HEK293 (cell line): ENCODE data around the gene ARPC4.

ENCODE experiments used
- CTCF ChIP-seq: fragments of 450-650 bp; formaldehyde crosslinking; IDR thresholded peaks from 2 replicates; pipeline ENCODE4 v1.5.1; 2016; ENCODE audit warnings: missing biosample characterization, missing genetic modification characterization
- MYNN ChIP-seq: fragments of 450-650 bp; formaldehyde crosslinking; IDR thresholded peaks from 2 replicates; pipeline ENCODE4 v1.5.1; 2016; ENCODE audit warnings: missing biosample characterization, missing genetic modification characterization, borderline replicate concordance
- REST ChIP-seq: fragments of 450-650 bp; formaldehyde crosslinking; IDR thresholded peaks from 2 replicates; pipeline ENCODE4 v1.5.1; 2016; ENCODE audit warnings: missing biosample characterization, missing genetic modification characterization
- ZBTB21 ChIP-seq: fragments of 450-650 bp; formaldehyde crosslinking; IDR thresholded peaks from 2 replicates; pipeline ENCODE4 v1.5.1; 2017; ENCODE audit warnings: missing biosample characterization, missing genetic modification characterization
- ZNF175 ChIP-seq: fragments of 450-650 bp; formaldehyde crosslinking; IDR thresholded peaks from 2 replicates; pipeline ENCODE4 v1.5.1; 2016; ENCODE audit warnings: missing biosample characterization, missing genetic modification characterization
- ZNF24 ChIP-seq: fragments of 450-650 bp; formaldehyde crosslinking; IDR thresholded peaks from 2 replicates; pipeline ENCODE4 v1.5.1; 2016; ENCODE audit warnings: missing biosample characterization, missing genetic modification characterization
- ZNF274 ChIP-seq, 2 experiments: fragments of 200-500 bp in 1 of 2; fragments of 450-650 bp in 1 of 2; sonication (Bioruptor generic) in 1 of 2; formaldehyde crosslinking in 1 of 2; IDR thresholded peaks; 2 replicates each; pipeline versions ENCODE4 v1.5.1 to v1.6.1; 2014 to 2016; ENCODE audit warnings: borderline replicate concordance in 1 of 2, inconsistent platforms in 1 of 2, low read length in 1 of 2, missing biosample characterization in 1 of 2, missing genetic modification characterization in 1 of 2
- ZNF341 ChIP-seq: fragments of 450-650 bp; formaldehyde crosslinking; IDR thresholded peaks from 2 replicates; pipeline ENCODE4; 2016; ENCODE audit warnings: low read depth, missing biosample characterization, missing genetic modification characterization
- ZNF580 ChIP-seq: fragments of 450-650 bp; formaldehyde crosslinking; IDR thresholded peaks from 2 replicates; pipeline ENCODE4 v1.5.1; 2016; ENCODE audit warnings: missing biosample characterization, missing genetic modification characterization
- ZNF645 ChIP-seq: fragments of 450-650 bp; formaldehyde crosslinking; IDR thresholded peaks from 2 replicates; pipeline ENCODE4; 2016; ENCODE audit warnings: missing biosample characterization, missing genetic modification characterization
- ZNF777 ChIP-seq: fragments of 450-650 bp; formaldehyde crosslinking; IDR thresholded peaks from 2 replicates; pipeline ENCODE4 v1.5.1; 2017; ENCODE audit warnings: missing biosample characterization, missing genetic modification characterization, borderline replicate concordance
- ZSCAN5A ChIP-seq: fragments of 450-650 bp; formaldehyde crosslinking; IDR thresholded peaks from 2 replicates; pipeline ENCODE4 v1.5.1; 2016; ENCODE audit warnings: missing biosample characterization, missing genetic modification characterization

- TF ChIP-seq CTCF (tag by site-specific recombination) (no peak), ZNF645 (tag by site-specific recombination) (no peak), ZNF175 (no peak), REST (tag by site-specific recombination) (no peak), ZSCAN5A (no peak), ZNF341 (no peak), MYNN (tag by site-specific recombination) (no peak), ZNF580 (tag by site-specific recombination) (no peak), ZNF274 (IDR thresholded peaks at IDR 0.05; ENCODE audit: low read length) (no peak), ZNF274 (tag by site-specific recombination; IDR thresholded peaks at IDR 0.05; ENCODE audit: borderline replicate concordance) (no peak), ZNF24 (tag by site-specific recombination) (no peak), ZNF777 (tag by site-specific recombination) (no peak), ZBTB21 (no peak)
These were observed 14.5 kb upstream of the ARPC4 start for GRCh38 chr3:9778143-9779074.
